Amniotic epithelial cell (primary cell): ENCODE measurements around the gene CD8B.
"Not testable (repeated sequence)": the region's sequence is repeated elsewhere in the genome, so short reads cannot be mapped to it uniquely, and the experiment has no call there.

Experiments used
- DNase-seq: peaks from one replicate; pipeline ENCODE4 v3.0.0-alpha.2; 2010; ENCODE audit warnings: low read depth

CD8B gene

DNA sequence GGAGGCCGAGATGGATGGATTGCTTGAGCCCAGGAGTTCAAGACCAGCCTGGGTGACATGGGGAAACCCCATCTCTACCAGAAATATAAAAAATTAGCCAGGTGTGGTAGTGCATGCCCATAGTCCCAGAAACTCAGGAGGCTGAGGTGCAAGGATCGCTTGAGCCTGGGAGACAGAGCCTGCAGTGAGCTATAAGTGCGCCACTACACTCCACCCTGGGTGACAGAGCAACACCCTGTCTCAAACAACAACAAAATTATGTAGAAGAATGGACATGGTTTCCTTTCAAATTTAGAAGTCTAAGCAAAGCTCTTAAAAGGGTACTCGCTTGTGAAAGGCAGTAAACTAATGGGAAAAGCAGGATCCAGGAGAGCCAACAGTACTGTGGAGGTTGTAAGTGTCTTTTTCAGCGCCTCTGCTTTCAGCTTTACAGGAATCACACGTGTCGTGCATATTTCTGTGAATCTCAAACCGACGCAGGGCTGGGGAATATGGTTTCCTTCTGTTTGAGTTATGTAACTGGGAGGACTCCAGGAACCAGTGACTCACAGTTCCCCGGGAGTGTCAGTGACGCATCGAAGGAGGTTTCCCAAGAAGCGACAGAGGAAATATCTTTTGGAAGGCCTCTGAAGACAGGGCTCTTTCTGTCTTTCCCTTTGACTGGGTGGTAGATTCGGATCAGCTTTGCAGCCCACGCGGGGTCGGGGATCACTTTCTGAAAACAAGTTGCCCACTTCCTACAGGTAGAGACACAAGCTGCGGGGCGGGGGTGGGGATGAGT lies 24.6 kb downstream of the CD8B start:
- peak; percentile 78 for DNase-seq

DNA sequence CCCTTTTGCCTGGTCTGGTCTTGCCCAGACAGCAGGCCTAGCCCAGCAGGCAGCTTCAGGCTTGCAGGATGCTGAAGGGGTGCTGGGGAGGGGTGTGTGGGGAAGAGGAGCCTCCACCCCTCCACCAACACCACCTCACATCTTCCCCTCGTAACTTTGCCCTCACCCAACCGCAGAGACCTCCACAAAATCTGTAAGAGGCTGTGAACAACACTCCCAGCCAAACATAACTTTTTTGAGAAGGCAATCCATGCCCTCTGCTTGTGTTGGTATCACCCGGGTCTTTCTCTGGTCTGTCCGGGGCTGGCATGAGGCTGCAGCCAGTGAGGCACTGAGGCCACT lies 26.2 kb downstream of the CD8B start:
- not testable (repeated sequence) for DNase-seq

DNA sequence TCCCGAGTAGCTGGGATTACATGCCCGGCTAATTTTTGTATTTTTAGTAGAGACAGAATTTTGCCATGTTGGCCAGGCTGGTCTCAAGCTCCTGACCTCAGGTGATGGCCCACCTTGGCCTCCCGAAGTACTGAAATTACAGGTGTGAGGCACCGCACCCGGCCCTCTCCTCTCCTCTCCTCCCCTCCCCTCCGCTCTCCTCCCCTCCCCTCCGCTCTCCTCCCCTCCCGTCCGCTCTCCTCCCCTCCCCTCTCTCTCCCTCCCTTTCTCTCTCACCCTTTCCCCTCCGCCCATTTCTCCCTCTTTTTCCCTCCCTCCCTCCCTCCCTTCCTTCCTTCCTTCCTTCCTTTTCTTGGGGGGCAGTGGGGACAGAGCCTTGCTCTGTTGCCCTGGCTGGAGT lies 28.4 kb downstream of the CD8B start:
- DNase-seq, result no peak

DNA sequence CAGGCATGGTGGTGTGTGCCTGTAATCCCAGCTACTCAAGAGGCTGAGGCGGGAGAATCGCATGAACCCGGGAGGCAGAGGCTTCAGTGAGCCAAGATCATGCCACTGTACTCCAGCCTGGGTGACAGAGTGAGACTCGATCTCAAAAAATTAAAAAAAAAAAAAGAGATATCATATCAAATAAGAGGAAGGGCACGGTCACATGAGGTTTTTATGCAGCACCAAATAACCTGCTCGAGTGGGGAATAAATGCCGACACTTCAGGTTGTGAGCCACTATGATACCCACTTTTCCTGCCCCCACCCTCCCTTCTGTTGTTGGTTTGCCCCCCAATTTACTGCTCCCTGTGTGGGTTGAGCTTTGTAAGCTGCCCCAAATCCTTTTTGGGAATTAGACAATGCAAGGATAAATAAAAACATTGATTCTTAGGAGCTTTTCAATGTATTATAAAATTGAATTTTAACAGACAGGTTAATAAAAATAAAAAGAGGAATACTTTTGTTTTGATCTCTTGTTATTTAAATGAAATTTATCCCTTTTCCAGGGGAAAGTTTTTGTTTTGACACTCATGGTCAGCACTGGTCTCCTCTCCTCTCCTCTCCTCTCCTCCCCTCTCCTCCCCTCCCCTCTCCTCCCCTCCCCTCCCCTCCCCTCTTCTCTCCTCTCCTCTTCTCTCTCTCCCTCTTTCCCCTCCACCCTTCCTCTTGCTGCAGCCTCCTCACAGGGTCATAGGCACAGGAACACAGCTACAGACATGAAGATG lies 29.2 kb downstream of the CD8B start:
- no peak for DNase-seq

DNA sequence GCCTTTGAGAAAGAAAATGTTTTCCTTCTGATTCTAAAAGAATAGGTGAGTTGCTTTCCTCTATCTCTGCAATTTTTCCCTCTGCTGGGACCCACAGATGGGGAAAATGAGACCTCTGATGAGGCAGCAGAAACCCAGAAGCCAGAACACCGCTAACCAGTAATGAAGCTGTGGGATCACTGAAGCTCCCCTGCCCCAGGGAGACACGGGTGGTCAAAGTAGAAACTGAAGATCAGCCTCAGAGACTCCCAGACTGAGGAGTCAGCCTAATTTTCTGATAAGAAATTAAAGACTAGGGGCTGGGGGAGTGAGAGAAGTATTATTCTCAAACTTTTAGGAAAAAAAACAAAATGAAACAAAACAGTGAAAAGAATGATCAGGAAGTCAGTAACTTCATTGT lies 30.1 kb downstream of the CD8B start:
- no peak for DNase-seq

DNA sequence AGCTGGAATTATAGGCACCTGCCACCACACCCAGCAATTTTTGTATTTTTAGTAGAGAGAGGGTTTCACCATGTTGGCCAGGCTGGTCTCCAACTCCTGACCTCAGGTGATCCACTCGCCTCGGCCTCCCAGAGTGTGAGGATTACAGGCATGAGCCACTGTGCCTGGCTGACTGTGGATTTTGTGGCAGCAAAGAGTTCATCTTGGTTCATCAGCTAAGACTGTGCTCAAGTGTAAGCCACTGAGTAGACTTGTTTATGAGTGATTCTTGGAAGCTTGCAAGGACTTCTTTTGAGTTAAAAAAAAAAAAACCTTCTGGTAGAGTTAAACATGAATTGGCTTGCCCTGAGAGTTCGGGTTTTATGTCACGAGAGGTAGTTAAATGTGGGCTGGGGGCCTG lies 34.7 kb downstream of the CD8B start:
- DNase-seq, result no peak

DNA sequence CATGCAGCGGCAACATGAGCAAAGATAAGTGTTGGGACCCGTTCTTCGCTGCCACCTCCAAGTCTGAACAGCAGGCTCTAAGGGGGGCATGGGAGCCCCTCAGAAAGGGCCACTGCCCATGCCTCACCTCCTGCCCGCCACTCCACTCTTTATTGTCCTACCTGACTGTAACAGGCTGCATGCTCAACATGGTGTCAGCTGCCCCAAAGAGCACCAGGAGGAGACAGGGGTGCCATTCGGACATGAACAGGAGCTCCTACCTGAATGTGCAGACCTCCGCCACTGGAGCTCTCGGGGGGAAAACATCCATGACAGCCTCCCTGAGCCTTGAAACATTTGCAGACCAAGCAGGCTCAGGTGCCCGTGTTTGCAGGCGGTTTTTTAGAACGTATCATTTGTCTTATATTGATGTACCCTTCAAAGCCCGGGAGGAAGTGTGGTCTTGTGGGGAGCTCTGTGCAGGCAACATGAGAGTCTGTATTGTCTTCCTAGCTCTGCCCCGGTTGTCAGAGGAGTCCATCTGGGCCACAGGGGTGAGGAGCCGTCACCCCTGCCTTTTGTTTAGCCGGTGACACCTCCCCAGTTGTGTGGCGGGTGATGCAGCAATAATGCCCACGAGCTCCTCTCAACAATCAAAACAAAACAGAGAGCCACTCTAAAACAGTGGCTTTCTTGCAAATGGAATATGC lies 35.8 kb downstream of the CD8B start:
- no peak for DNase-seq

DNA sequence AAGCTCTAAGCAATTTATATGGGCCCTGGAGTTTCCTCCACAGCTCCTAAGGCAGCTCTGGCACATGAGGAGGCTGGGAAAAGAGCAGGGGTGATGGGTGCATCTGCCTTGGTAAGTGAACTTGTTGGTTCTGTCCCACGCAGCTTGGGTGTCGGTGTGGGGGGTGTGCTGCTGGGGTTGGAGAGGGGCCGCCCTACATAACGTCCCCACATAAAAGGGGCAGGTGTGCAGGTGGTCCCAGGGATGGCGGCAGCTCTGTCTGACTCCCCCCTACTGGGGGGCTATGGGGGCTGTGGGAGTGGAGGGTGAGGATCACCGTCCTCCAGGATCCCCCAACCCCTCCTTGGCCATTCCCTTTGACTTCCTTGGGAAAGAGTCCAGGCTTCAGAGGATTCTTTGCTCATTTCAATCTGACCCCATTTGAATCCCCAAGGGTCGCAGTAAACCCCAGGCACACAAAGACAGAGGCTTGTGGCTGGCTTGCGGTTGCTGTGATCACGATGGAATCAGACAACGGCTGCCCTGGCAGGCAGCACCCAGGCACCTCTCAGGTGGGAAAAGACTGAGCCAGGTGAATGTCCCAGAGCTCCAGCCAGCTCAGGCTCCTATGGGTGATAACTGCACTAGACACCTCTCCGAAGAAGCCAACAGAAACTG lies 36.5 kb downstream of the CD8B start:
- DNase-seq, result no peak

DNA sequence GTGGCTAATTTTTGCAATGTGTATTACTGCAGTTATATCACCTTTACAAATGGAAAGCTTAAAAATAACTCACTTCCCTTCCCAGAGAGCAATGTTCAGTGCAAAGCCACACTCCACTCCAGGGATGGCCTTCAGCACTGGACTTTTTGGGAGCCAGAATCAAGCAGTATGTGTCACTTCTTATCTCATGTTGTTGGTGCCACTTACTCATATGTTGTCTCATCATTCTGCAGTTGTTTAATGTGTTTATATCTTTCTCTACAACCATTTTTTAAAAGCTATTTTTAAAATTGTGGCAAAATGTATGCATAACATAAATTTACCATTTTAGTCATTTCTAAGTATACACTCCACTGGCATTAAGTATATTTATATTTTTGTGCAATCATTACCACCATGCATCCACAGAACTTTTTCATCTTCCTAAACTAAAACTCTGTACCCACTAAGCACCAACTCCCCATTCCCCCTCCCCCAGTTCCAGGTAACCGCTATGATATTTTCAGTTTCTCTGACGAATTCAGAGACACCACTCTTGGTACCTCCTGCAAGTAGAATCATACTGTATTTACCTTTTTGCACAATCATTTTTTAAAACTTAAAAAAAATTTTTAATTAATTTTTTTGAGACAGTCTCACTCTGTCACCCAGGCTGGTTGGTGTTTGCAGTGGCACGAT lies 38.9 kb downstream of the CD8B start:
- peak; percentile 10 for DNase-seq

DNA sequence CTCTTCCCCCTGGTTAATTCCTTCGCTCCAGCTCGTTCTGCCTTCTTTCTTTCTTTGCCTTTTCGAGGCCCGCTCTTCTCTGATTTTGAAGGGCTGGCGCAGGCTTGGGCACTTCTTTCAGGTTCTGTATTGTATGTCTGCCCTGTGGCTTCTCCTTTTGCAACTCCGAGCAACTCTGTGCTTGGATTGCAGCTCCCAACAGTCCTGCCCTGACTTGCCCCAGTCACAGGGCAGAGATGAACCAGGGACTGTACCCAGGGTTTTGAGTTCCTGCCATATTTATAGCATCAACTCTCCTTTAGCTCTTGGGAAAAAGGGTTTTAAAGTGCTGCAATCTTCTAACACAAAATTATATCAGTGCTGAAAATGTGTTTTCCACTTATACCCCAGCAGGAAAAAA lies 39.8 kb downstream of the CD8B start:
- DNase-seq, result no peak

DNA sequence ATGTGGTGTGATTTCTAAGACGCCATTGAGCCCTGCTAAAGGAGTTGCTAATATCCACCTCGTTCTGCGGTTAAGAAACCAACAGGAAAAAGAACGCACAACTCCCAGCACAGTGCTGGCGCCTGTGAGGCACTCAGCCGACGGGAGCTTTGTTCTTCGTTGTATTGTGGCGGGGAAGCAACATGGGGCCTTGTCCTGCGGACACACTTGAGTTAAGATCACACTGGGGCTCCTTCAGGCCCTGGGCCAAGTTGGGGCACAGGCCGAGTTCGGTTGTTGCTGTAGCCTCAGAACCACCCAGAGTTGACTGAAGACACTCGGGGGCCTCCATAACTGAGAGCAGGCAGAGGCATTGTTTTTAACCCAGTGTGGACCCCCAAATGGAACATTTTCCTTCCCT lies 40.4 kb downstream of the CD8B start:
- DNase-seq, result no peak

DNA sequence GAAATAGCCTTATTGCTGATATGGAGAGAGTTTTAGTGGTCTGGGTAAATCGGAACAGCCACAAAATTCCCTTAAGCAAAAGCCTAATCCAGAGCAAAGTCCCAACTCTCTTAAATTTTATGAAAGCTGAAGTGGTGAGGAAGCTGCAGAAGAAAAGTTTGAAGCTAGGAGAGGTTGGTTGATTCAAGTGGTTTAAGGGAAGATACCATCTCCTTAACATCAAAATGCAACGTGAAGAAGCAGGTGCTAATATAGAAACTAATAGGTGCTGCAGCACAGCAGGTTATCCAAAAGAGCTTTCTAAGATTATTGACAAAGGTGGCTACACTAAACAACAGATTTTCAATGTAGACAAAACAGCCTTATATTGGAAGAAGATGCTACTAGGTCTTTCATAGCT lies 42.7 kb downstream of the CD8B start:
- no peak for DNase-seq

DNA sequence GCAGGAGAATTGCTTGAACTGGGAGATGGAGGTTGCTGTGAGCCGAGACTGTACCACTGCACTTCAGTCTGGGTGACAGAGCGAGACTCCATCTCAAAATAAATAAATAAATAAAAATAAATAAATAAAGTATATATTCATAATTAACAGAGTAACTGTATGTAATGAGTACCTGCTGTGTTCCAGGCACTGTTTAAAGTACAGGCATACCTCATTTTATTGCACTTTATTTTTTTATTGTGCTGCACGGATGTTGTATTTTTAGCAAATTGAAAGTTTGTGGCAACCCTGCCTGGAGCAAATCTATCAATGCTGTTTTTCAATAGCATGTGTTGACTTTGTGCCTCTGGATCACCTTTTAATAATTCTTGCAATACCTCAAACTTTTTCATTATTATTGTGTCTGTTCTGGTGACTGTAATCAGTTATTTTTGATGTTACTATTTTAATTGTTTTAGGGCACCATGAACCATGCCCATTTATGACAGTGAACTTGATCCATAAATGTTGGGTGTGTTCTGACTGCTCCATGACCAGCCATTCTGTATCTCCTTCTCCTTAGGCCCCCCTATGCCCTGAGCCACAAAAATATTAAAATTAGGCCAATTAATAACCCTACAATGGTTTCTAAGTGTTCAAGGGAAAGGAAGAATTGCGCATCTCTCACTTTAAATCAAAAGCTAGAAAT lies 43.4 kb downstream of the CD8B start:
- no peak for DNase-seq

DNA sequence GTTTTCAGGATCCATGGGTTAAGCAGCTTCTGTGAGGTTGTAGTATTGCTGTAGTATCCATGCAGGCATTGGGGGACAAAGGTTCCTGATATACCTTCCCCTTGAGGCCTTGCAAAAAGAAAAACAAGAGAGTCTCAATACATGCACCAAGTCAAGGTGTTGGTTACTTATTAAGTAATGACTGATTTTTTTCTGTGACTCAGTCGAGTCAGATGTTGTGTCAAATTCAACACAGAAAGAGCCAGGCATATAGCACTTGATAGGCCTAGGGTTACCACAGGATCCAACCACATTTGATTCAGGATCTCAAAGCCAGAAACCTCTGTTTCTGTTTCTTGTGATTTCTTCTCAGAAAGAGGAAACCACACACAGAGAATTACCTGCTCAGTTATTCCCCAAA lies 46.1 kb downstream of the CD8B start:
- DNase-seq, result no peak

DNA sequence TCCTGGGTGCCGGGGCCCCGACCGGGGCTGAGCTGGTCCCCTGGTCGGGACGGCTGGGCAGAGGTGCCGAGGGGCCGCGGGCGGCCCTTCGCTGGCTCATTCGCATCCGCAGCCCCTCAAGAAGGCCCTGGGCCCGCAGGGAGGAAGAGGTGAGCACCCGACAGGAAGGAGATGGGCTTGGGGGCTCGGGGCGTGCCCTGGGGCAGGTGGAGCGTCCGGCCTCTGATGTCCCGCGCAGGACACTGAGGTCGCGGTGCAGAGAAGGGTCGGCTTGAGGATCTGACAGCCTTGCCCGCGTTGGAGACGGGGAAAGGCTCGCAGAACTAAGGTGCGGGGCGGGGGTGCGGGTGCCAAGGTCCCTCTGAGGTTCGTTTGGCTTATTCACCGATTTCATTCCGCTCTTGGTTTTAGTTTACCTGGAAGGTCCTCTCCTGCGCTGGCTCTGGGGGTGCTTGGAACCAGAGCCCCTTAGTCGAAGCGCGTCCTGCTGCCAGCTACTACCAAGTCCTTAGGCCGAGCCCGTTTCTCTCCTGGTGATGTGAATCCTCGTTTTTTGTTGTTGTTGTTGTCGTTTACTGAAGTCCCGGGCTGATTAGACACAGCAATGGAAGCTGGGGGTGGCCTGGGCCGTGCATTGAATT lies 52.1 kb downstream of the CD8B start:
- no peak for DNase-seq

DNA sequence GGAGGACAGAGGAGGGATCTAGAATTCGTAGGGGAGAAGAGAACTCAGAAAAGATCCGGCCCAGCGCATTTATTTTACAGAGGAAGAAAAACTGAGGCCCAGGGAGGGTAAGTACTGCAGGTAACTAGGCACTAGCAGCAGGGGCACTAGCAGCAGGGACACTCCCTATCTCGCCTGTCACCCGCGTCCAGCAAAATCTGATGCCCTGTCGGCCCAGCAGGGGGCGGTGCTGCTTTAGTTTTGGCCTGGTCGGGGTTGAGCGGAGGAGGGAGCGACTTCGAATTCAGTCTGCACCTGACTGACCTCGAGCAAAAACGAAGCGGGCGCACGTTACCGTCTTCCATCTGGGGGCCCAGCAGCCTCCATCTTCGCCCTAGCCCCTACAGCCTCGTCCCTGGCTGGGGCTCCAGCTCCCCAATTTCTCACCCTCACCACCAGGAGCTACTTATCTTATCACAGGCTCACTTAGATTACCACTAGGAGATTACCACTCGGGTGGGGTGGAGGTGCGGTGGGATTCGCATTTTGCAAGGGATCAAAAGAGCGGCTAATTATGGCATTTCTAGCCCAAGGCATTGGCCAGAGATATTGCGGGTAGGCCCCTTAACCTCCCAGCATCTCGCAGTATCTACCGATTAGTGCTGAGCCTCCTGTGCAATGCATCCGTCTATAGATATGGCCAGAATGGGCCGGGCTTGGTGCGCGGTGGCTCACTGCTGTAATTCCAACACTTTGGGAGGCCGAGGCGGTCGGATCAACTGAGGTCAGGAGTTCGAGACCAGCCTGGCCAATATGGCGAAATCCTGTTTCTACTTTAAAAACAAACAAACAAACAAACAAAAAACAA lies 53.1 kb downstream of the CD8B start:
- peak; percentile 51 for DNase-seq

DNA sequence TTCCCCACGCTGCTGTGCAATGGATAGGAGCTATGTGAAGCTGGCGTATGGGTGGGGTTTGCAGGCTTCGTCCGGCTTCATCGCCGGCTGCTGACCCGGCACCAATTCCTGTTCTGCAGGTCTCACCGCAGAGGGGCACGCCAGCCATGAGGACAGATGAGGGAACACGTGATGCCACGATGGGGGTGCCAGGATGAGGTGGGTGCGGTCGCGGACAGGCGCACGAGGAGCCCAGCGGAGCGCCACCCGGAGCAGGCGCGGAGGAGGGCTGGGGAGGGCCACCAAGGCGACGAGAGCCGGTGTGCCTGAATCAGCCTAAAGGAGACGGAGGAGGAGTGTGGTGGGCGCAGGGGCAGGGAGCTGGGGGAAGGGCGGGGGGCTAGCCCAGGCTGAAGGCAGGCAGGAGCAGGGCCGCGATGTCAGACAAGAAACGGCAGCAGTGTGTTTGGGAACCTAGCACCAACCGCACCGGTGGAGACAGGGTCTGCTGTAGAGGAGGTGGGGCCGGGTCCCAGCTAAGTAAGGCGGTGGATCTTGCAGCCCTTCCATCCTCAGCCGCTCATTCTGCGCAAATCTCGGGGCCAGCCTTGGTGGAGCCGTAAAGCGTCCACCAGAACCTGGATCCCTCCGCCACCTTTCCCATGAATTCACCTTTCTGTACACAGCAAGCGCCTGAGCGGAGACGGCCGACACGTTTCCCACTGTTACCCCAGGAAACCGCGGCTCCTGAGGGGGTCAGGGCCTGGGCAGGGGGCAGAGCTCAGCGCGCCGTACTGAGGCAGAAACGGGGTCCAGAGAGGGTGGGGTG lies 54.0 kb downstream of the CD8B start:
- peak; percentile 17 for DNase-seq

DNA sequence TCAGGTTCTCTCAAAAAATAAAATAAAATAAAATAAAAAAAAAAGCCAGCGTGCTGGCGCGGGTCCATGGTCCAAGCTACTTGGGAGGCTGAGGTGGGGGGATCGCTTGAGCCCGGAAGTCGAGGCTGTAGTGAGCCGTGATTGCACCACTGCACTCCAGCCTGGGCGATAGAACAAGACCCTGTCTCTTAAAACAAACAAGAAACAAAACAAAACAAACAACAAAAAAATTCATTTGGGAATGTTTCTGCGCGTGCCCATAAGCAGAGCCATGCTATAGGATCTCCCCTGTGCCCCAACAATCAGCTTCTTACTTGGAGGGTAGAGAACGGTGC lies 54.6 kb downstream of the CD8B start:
- DNase-seq, result no peak
